GM18519 (cell line): ENCODE results near the gene FGF1.
"Not testable (repeated sequence)": the region's sequence is repeated elsewhere in the genome, so short reads cannot be mapped to it uniquely, and the experiment has no call there.

Experiments used
- ATAC-seq: cut with Tn5 transposase; IDR thresholded peaks from one replicate; pipeline ENCODE4 v1.9.1; 2021; ENCODE audit warnings: mild to moderate bottlenecking, moderate library complexity; ENCODE audit not compliant: unreplicated experiment, low FRiP score

Gene FGF1

DNA sequence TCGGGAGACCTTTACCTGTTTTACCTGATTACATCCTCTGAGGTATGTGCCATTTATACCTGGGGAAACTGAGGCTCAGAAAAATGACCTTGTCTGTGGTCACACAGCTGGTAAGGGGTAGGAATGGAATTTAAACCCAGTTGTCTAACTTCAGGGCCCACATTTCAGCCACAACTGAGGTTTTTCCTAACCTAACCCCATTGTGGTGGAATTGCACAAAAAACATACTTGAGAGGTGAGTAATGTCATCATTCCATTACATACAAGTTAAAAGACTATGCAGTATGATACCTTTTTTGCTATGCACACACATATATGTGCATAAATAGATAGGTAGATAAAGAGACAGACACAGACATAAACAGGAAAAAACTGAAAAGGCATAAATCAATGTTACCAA is 14.1 kb downstream of the FGF1 start:
- no peak for ATAC-seq

DNA sequence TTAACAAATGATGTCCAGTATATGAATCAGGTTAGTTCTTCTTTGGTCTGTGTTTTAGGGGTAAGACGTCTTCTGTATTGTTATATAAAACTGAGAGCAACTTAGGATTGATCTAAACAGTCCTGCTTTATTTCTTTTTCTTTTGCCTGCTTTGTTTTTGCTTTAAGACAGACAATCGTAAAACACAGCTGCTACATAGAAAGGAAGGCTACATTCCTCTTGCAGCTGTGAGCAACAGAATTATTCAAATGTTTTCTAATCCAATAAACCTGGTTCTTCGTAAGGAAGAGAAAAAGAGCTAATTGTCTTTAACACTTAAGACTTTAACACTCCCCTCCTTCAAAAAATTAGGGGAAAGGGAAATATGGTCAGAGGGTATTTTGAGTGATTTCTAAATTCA is 14.6 kb downstream of the FGF1 start:
- no peak for ATAC-seq

DNA sequence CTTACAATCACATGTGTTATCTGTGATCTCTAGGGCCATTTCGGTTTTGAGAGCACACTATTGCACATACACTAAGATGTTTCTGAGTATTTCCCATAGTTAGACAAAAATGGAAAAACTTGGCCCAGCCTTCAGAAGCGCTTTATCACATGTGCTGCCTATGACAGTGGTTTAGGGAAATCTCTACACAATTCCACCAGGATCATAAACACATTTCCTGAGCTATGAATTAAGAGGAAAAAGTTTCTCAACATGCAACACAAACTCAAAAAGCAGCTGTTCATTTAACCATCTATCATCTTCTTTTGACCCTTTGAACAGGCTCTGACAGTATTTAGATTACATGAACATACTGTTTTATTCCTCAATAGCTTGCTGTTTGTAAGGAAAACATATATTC is 15.1 kb downstream of the FGF1 start:
- ATAC-seq, result no peak

DNA sequence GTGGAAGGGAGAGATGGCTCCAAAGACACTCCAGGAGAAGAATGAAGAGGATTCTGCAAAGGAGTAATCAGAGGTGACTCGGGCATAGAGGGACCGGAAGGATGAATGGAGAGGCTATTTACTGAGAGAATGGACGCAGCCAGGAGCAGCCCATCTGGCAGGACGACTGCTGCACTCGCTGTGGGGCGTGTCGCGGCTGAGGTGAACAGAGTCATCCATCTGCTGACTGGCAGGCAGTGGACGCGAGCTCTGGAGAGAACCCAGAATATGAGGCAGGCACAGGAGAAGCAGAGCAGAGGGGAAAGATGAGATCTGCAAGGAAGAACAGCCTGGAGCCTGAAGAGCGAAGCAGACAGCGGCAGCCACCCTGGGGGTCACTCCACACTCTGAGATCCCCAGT is 16.4 kb downstream of the FGF1 start:
- no peak for ATAC-seq

DNA sequence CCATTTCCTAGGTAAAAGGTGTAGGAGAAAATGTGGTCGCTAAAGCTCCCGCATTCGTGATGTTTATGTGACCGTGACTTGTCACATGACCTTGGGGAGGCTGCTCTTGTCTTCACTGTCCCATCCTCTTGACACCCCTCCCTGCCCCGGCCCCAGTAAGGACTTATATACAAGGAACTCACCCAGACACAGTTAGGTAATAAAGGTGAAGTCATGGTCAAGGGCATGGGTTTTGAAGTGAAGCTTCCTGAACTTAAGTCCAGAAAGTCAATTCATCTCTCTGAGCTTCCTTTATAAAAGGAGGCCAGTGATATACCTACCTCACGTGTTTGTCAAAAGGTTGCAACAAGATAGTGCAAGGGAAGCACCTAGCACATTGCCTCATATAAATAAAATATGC is 17.6 kb downstream of the FGF1 start:
- no peak for ATAC-seq

DNA sequence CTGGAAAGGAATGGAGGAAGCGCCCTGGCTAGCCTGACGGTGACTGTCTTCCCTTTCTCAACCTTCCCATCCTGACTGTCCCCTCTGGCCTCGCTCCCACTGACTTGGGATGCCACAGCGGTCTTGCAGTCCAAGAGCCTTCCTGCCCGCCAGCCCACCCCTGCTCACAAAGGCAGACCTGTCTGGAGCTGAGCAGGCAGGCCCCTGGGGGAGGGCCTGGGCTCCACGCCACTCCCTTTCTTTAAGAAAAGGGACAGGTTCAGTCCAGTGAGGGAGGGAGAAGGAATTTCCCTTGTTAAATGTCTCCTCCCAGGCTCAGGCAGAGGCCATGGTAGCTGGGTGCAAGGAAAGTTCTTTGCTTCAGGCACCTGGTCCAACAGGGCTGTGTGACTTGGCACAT is 18.1 kb downstream of the FGF1 start:
- no peak for ATAC-seq

DNA sequence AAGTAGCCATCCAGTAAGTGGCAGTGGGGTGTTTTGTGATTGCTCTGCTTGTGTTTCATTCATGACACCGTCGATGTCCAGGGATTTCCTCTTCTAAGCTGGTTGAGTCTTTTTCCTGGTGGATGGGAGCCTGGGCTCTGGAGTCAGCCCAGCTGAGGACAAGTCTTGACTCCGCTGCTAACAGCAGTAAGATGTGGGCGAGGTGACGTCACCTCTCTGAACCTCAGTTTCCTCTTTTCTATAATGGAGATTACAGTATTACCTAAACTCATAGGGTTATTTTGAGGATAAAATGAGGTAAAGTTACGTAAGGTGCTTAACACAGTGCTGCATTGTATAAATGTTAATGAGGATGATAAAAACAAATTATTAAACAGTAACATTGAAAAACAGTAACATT is 21.3 kb downstream of the FGF1 start:
- no peak for ATAC-seq

DNA sequence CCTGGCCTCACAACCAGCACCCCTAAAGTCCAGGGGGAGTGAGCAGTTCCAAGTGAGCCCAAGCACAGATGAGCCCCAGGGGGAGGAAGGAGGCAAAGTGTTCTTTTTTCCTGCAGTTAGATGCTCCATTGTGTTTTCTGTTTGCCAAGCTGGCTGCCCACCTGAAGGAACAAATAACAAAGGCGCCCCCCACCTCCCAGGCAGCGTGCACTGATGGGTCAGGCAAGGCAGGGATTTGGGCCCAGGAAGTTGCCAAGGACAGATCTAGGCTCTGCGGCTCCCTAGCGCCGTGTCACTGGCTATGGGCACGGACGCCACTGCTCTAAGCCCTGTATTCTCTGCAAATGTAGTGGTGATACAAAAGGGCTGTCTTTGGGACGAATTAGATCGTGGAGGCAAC is 21.8 kb downstream of the FGF1 start:
- no peak for ATAC-seq

DNA sequence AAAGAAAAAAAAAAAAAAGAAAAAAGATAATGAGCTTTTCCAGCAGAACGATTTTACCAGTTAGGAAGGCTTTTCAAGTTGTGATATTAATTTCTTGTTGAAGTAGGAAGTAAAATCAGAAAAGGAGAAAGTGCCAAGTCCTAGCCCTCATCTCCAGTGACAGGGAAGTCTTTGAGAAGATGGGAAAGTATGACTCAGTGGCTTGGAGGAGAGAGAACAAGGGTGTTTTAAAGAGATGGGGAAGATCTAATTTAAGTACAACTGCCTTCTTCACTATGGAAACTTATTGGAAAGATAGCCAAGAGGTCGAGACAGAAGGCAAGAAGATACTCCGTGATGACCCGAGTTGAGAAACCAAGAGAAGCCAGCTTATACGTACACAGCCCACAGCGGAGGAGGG is 22.6 kb downstream of the FGF1 start:
- ATAC-seq, result no peak

DNA sequence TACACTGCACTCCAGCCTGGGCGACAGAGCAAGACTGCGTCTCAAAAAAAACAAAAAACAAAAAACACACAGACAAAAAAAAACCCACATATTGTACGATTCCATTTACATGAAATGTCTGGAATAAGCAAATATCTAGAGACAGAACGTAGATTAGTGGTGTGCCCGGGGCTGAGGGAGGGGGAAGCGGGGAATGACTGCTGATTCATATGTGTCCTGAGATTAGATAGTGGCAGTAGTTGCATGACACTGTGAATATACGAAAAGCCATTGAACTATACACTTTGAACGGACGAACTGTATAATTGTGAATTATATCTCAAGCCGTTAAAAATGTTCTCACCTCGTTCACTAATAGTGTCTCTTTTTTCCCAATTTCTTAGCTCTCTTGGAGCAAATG is 23.9 kb downstream of the FGF1 start:
- no peak for ATAC-seq

DNA sequence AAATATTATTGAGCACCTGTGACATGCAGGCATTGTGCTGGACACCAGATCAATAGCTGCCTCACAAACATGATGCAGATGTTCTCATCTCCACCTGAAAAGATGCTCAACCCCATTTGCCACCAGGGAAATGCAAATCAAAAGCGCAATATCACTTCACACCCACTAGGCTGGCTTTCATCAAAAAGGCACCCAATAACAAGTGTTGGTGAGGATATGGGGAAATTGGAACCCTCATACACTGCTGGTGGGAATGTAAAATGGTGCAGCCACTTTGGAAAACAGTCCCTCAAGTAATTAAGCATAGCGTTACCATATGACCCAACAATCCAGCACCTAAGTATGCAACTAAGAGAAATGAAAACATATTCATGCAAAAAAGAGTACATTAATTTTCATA is 24.7 kb downstream of the FGF1 start:
- no peak for ATAC-seq

DNA sequence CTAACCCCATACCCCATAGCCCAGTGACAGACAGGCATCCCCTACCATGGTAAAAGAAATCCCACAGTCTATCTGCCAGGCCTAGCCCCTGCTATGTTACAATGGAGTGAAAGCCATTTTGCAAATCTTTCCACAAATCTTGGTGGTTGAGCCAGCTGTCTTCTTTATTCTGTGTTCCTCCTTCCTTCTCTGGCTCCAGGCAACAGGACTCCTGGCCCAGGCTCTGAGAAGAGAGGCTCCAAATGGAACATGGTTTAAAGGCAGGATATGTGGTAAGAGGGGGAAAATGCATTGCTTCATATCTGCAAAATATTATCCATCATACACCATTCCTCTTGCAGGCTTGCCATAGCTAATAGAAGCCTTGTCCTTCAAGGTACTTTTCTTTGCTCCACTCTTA is 25.2 kb downstream of the FGF1 start:
- no peak for ATAC-seq

DNA sequence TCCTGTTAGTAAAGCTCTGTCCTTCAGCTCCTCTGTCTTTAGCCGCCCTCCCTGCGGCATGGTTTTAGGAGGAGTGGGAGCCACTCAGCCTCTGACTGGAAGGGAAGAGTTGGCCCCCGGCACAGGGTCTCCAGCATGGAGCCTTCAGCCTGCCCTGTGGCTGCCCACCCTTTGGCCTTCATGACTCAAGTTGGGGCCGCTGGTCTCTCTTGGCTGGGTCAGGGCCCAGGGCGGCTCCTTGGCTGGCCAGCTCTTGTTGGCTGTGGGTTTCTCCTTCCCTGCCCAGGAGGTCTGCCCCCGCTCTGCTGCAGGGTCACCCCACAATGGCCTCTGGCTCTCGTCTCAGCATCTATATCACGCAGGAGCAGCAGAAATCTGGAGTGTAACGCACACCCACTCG is 25.7 kb downstream of the FGF1 start:
- no peak for ATAC-seq

DNA sequence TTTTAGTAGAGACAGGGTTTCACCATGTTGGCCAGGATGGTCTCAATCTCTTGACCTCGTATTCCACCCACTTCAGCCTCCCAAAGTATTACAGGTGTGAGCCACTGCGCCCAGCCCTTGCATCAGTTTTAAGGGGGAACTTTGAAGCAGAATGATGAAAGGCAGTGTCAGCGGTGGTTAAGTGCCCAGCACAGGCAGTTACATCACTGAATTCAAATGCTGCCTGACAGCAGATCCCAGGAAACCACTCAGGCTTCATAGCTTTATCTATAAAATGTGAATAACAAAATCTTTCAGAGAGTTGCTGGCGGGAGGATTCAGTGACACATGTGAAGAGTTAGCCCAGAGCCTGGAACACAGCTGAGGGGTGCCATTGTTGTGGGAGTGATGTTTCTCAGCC is 26.5 kb downstream of the FGF1 start:
- no peak for ATAC-seq

DNA sequence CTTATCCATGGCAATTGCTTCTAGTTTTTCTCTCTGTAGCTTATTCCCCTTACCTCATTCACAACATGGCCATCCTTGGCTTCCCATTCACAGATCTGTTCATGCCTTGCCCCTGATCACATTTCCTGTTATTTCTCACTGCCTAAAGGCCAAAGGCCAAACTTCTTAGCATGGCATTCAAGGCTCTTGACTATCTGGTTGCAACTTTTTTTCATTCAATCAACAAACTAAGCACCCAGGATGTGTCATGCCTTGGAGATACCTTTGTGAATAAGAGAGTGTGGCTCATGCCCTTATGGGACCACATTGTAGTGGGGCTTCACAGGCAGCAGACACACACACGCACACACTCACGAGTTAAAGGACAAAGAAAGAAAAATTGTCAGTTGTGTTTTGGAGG is 27.6 kb downstream of the FGF1 start:
- no peak for ATAC-seq

DNA sequence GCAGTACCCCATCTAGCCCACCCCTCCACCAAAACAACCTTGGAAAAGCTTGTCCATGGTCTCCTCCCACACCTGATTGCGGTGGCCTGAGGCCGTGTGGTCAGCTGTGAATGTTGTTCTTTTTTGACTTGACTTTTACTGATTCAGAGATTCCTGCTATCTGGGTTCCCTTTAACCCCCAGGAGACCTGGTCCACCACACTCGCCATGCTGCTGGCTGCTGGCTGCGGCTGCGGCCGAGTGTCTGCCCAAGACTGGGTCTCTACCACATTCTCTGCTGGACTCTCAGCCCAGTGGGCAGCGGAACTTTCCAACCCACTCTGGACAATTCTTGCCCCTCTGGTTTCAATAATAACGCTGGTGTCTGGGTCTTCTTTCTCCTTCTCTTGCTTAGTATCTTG is 28.4 kb downstream of the FGF1 start:
- no peak for ATAC-seq

DNA sequence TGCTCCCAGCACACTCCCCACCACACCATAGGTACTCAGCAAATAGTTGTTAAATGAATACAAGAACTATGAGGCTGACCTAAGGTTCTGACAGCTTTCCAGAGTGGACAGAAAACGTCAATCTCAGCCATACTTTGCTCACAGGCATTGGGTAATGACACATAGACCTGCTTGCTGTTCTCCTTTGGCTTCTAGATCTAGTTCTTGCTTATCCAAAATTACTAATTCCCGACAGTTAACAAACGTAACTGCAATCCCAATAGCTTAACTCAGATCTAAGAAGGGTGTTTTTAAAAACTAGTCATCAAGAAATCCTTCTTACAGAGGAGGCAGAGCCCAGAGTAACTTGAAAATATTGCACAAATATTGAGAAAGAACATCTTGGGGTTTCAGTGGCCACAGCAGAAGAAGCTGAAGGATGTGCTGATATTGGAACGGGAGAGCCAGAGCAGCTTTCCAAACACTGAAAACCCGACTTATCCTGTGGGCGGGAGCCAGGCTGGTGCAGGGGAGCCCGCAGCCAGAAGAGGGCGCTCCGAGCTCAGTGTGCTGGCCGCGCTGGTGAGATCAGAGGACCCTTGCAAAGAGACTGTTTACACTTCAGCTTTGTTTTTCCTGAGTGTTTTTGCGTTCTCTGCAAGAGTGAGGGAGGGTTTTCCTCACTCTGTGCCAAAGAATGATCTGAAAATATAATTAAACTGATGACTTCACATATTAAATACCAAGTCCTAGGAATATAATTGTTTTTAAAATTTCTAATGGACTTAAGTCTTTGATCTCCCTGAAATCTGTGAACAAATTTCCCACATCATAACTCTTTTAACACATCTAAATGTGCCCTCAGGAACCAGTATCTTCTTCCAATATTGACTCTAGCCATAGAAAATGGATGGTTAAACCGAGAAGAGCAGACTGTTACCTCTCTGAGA is 30.3 kb downstream of the FGF1 start:
- ATAC-seq, result peak; percentile 59

DNA sequence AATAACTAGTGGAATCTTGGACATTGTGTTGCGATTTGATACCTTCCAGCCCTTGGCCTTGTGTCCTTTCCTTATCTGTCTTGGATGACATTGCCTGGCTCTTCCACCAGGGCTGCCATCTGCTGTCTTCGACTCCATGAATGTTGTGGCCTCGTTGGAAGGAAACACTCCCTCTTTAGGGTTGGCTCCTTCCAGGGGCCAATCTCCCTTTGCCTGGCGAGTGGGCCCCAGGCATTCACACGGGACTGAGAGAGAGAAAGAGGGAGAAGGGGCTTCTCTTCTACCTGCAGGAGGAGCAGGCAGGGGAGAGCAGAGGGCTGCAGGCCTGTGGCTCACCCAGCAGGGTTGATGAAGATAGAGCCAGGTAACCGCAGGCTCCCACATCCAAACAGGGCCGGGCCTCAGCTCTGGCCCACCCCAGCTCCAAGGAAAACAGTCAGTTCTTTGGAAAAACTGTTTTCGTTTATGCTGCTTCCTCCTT is 31.3 kb downstream of the FGF1 start:
- ATAC-seq, result no peak

DNA sequence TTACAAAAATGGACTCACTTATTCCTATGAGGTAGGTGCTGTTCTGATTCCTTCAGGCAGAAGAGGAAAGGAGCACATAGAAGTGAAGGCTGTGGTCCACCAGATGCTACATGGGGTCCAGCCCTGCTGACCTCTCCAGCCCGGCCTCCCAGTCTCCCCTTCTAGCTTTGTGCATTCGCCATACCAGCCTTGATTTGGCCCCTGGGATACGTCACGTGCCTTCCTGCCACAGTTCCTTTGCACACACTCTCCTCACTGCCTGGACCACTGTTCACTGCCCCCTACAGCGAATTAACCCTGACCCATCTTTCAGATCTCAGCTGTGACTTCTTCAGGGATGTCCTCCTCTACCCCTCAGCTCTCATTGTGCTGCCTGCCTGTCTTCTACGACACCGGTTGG is 32.6 kb downstream of the FGF1 start:
- no peak for ATAC-seq

DNA sequence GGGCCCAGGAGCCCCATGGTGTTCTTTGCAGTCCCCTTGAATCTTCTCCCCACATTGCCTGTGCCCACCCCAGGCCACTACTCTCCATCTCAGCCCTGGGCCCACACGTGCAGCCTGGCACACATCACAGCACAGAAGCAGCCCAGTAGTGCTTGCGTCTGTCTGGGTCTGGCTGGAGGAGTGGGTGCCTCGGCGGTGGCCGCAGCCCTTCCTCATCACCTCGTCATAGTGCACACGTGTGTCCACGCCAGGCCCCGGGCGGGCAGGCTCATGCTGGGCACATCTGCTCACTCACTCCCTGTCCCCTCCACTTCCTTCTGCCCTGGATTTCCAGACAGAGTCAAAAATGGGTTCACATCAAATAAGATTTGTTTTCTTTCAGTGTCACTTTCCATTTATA is 33.3 kb downstream of the FGF1 start:
- no peak for ATAC-seq

DNA sequence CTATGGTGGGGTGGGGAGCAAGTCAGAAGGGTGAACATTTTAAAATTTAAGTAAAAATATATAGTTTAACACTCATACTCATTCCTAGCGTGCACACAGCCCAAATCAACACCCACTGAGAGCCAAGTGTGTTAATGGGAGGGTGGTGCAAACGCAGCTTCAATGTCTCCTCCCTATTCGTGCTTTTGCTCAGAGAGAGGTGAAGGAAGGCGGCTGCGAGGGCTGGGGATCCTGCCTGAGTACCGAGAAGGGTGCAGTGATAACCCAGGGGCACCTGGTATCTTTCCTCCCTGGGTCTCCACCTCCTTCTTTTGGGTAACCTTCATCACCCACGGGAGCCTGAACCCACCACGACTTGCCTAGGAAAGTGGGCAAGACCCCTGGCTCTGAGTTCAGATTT is 35.0 kb downstream of the FGF1 start:
- ATAC-seq, result no peak

DNA sequence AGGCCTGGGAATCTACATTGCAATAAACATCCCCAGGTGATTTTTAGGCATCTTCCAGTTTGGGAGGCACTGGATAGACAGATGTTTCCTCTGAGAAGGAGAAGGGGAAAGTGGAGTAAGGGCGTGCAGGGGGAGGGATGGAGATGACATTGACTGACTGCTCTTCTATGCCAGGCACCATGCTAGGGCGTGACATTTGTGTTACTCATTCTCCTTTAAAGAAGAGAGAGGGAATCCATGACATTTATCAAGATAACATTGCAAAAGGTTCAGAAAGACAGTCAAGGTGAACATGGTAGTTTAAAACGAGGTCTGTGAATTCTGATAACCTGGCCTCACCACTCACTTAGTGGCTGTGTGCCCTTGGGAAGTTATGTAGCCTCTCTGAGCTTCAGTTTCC is 35.8 kb downstream of the FGF1 start:
- ATAC-seq, result no peak

DNA sequence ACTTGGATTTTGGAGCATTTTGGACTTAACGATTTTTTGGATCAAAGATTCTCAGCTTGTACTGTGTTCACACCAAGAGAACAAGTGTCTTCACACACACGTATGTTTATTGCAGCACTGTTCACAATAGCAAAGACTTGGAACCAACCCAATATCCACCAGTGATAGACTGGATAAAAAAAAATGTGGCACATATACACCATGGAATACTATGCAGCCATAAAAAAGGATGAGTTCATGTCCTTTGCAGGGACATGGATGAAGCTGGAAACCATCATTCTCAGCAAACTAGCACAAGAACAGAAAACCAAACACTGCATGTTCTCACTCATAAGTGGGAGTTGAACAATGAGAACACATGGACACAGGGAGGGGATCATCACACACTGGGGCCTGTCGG is 37.8 kb downstream of the FGF1 start:
- ATAC-seq, result not testable (repeated sequence)
